Measurements from ENCODE around the gene PDE9A. TPM values are rescaled to one million over a fixed set of nuclear protein-coding genes. Genes with fewer than 3 reads are reported as not detected.

Gene PDE9A
- polyA plus RNA-seq, 1 donor, result 7.8 TPM

DNA sequence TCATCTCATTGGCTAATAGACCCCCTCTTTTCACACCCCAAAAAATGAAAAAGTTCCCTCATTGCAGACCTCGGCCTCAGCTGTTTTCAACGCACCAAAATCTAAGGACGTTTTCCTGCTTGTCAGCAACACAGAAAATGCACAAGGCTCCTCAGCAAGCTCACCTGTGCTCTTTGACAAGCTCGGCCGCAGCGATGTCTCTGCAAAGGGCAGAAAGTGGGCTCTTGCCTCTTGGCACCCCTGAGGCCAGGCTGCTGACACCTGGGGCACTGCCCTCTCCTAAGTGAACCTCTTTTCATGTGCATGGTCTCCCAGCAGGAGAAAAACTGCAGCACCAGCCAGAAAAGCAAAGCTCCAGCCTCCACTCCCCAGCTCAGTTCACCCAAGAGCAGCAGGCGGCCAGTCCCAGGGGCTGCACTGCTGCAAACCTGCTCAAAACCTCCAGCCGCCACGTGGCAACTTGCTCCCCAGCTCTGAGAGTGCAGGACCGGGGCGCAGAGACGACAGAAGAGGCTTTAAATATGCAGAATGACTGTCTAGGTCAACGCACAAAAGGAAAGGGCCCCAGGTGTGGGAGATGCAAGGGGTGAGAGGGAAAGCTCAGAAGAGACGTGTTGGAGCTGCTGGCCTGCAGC, 101.7 kb downstream of the PDE9A start:
- DNase-seq (ENCODE audit: low read depth), result no peak

DNA sequence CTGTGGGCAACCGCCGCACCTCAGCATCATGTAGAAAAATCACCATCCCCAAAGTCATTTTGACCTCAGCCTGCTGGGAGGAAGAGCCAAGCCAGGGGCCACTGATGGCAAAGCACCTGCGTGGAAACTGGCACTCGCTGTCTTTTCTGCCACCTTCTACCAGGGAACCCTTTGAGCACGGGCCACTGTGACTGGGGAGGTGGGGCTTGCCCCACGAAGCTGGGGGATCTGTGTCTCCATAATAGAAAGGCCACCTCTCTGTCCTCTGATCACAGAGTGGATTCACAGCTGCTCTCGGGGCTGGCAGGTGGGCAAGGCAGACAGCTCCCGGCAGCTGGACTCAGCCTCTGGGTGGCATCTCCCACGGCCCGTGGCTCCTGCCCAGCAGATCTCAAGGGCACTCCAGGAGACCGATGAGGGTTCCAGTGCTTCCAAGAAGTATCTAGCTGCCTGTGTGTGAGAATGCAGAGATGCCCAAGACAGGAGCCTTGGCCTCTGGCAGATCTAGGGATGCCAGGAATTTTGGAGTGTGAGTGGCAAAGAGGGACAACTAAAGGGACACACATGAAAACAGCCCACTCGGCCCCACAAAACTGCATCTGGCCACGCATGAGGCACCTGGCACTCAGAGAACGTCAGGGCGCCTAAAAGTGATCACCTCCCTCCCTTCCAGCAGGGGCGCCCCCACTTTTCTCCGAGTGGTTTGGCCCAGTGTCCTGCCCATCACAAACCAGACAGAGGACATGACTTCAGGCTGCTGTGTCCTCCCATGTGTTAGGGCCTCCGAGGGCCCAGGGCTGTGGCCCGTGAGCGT, 102.6 kb downstream of the PDE9A start:
- no peak for DNase-seq (ENCODE audit: low read depth)

DNA sequence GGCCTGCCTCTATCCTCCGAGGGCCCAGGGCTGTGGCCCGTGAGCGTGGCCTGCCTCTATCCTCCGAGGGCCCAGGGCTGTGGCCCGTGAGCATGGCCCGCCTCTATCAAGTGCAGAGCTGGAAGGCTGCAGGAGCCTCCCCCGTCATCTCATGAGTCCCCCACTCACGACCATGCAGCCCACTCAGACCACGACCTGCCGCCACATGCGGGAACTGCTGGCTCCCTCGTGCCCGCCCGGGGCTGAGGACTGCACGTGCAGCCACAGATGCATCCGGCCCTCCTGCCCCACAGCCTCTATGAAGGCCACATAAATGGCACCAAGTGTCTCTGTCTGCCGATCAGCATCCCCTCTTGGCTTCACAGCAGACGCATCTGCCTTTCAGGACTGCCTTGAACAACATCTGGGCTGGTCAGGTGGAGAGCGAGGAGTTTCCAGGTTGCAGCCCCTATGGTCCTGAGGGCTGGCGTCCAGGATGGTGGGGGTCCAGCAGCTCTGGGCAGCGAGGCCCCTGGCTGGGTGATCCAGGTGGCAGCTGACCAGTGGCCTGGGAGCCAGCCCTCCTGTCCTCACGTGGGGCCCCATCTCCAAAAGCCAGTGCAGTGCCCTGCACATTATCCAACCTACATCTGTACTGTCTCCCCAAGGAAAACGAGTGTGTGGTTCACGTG, 103.3 kb downstream of the PDE9A start:
- DNase-seq (ENCODE audit: low read depth), result no peak

DNA sequence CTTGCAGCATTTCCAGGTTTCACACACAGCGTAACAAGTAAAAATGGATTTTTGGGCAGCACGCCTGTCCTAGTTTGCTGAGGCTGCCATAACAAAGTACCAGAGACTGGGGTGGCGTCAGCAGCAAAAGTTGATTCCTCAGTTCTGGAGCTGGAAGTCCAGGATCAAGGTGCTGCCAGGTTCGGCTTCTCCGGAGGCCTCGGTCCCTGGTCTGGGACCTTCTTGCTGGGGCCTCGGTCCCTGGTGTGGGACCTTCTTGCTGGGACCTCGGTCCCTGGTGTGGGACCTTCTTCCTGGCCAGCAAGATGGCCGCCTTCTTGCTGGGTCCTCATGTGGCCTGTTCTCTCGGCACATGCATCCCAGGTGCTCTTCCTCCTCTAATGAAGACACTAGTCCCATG, 104.0 kb downstream of the PDE9A start:
- DNase-seq (ENCODE audit: low read depth), result no peak

DNA sequence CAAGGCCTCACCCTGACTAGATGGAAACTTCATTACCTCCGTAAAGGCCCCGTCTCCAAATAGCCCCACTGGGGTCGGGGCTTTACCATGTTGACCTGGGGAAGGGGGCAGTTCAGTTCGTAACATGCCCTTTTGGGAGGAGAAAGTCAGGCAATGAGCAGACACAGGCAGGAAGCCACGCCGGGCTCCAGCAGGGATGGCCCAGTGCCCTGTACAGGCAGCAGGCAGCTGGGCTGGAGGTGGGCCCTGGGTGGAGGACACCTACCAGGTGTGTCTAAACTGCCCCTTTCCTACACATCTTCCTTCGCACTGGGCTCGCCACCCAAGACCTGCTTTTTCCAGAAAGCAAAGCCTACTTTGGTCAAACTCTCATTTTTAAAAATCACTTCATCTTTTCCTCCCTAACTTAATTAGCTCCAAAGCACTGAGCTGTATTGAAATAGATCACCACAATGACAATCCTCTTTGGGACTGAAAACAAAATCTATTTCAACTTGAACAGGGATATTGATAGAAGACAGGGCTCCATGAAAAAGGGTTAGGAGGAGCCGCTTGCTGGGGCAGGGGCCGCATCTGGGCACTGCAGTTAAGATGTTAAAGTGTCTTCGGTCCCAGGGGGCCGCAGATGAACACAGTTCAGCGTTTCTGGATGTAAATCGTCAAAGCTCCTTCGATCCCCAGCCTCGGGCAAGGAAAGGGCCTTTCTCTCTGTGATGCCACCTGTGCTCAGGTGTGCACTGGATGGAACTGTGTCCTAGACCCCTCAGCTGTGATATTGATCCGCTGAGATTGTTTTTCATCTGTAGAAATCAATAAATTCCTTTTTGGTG, 104.6 kb downstream of the PDE9A start:
- DNase-seq (ENCODE audit: low read depth), result no peak

DNA sequence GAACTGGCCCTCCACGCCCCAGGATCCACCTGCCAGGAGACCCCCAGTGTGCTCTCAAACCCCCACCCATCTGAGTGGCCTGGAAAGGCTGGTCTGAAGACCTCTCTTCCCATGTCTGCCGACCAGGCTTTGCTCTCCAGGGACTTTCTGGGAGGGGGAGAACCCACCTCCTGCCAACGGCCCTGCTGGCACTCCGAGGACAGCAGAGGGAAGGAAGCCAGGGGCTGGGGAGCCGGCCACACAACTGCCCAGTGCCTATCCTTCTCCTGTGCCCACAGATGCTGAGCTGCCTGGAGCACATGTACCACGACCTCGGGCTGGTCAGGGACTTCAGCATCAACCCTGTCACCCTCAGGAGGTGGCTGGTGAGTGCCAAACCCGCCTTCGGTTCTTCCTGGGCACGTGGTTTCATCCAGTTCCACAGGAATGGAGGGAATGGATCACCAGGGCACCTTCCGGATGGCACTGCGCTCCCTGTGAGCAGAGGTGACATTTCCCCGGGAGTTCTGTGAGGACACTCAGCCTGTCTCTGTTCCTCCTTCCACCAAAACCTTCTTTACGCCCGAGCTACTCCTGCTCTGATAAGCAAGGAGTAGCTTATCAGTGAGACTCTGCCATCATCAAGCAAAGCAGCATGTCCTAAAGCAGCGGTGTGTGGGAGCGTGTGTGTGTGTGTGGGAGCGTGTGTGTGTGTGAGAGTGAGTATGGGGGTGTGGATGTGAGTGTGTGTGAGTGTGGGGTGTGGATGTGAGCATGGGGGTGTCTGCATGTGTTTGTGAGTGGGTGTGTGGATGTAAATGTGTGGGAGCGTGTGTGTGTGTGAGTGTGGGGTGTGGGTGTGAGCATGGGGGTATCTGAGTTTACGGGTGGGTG, 105.5 kb downstream of the PDE9A start:
- no peak for DNase-seq (ENCODE audit: low read depth)

DNA sequence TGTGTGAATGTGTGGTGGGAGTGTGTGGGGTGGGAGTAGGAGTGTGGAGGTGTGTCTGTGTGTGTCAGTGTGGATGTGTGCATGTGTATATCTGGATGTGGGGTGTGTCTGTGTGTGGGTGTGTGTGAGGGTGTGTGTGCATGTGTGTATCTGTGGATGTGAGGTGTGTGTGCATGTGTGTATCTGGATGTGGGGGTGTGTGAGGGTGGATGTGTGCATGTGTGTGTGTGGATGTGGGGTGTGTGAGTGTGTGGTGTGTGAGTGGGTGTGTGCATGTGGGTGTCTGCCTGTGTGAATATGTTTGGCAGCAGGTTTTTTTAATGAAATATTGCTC, 106.1 kb downstream of the PDE9A start:
- no peak for DNase-seq (ENCODE audit: low read depth)

DNA sequence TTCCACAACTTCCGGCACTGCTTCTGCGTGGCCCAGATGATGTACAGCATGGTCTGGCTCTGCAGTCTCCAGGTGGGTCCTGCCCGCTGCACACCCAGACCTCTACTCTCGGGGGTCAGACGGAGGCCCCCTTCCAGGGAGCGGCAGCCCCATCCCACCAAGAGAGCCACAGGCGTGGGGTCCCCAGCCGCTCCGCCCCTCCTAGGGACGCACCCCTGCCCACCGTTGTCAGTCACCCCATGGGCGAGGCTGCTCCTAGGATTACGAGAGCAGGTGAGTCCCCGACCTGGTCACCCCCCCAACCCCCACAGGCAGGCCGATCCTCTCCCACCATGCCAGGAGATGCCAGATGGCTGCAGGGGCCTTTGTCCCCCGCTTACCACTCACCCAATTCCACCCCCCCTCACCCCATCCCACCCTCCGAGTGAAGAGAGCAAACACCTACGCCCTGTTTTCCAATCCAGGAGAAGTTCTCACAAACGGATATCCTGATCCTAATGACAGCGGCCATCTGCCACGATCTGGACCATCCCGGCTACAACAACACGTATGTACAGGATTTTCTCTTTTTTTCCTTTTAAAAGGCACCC, 107.0 kb downstream of the PDE9A start:
- no peak for DNase-seq (ENCODE audit: low read depth)

DNA sequence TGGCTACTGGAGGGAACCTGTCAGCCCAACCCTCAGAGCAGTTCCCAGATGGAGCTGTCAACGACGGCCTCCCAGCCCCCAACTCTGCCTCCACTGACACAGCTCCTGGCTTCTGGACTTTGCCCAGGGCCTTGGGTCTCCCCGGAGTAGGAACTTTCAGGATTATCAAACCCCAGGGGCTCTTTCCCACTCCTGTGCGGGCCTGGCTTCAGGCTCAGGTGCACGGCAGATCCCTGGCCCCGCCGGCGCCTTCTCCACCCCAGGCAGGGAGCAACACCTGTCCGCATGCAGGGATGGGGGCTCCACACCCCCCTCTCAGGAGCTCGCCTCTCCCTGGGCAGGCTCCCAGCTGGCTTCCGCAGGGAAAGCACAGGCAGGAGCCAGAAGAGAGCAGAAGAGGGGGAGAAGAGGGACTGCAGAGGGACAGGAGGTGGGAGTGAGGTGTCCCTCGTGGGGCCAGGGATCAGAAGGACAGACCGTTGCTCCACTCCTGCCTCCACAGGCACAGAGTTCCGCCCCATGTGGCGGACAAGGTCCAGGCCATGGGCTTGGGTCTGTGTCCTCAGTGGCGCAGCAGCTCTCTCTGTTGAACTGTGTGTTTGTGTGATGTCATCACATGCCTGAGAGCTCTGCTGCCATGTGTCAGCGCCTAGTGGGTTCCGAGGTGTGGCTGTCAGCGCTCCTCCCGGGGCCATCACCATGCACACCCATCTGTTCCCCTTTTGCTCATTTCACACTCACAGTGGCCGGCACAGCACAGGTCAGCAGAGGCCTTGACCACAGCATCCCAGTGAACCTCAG, 107.7 kb downstream of the PDE9A start:
- no peak for DNase-seq (ENCODE audit: low read depth)

DNA sequence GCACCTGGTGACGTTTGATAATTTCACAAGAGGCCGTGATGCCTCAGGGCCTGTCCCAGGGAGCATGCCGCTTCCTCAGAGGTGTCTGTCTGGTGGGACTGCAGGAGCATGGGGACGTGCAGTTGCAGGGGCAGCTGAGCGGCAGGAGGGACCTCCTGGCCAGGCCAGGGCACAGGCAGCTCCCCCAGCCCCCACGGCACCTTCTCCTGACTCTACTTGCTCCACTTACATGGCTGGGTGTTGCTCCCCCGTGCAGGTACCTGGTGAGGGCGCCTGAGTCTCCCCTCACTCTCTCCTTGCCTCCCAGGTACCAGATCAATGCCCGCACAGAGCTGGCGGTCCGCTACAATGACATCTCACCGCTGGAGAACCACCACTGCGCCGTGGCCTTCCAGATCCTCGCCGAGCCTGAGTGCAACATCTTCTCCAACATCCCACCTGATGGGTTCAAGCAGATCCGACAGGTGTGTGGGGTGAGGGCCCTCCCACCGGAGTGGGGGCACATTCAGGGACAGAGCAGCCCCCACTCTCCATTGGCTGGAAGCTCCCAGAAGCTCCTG, 108.4 kb downstream of the PDE9A start:
- DNase-seq (ENCODE audit: low read depth), result no peak

DNA sequence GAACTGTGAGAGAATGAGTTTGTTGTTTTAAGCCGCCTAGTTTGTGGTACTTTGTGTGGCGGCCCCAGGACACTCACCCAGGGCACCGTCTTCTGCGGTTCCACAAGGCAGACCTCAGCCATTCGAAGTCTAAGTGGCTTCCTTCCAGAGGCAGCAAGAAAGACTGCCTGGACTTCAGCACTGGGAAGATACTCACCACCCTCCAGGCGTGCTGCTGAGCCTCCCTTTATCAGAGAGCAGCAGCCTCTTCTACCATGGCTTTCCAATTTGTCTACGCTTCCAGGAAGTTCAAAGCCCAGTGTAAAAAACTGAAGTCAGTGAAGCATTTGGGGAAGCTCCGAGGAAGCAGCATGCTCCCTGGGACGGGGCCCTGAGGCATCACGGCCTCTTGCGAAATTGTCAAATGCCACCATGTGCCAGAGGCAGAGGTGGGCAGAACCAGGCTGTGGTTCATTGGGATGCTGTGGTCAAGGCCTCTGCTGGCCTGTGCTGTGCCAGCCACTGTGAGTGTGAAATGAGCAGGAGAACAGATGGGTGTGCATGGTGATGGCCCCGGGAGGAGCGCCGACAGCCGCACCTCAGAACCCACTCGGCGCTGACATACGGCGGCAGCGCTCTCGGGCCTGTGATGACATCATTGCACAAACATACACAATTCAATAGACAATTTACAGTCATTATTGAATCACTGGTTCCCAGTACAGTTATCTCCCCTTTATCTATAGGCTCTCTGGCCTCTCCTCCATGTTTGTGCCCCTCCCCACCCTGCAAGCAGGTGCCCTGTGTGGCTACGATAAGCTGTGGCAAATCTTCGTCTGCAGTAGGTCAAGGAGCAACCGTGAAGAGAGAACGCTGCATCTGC, 110.4 kb downstream of the PDE9A start:
- DNase-seq (ENCODE audit: low read depth), result no peak

DNA sequence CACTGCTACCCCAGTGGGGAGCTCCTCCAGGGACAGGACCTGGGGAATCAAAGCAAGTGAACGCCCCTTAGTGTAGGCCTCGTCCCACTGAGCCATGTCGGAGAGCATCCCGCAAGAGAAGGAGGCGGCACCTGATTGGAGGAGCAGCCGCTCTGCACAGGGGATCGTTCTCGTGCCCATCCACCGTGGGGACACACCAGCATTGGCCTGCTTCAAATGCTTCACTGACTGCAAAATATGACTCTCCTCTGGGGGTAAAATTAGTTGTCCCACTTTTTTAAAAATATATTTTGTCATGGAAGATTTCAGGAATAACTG, 111.0 kb downstream of the PDE9A start:
- no peak for DNase-seq (ENCODE audit: low read depth)

DNA sequence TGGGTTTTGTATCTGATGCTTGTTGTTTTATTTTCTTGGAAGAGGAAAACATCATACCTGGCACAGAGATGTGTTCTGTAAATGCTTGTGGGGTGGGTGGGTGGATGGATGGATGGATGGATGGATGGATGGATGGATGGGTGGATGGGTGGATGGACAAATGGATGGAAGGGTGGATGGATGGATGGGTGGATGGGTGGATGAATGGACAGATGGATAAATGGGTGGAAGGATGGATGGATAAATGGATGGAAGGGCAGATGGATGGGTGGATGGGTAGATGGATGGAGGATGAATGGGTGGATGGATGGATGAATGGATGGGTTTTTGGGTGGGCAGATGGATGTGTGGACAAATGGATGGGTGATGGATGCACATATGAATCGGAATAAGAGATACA, 111.5 kb downstream of the PDE9A start:
- no peak for DNase-seq (ENCODE audit: low read depth)

DNA sequence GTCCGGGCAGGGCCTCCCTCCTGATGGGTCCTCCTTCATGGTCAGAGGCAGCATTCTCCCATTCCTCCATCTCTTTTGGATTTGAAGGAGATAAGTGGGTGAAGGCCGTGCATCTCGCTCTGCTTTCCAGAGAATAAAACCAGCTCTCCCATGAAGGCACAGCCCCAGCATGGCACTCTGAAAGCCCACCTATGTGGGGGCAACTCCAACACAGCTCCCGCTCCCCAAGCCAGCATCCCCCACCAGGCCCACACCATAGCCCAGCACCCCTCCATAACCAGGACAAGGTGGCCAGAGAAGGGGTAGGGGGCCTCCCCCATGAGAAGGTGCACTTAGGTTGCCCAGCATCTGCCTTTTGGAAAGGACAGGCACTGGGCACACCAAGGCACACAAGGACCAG, 112.2 kb downstream of the PDE9A start:
- DNase-seq (ENCODE audit: low read depth), result no peak

DNA sequence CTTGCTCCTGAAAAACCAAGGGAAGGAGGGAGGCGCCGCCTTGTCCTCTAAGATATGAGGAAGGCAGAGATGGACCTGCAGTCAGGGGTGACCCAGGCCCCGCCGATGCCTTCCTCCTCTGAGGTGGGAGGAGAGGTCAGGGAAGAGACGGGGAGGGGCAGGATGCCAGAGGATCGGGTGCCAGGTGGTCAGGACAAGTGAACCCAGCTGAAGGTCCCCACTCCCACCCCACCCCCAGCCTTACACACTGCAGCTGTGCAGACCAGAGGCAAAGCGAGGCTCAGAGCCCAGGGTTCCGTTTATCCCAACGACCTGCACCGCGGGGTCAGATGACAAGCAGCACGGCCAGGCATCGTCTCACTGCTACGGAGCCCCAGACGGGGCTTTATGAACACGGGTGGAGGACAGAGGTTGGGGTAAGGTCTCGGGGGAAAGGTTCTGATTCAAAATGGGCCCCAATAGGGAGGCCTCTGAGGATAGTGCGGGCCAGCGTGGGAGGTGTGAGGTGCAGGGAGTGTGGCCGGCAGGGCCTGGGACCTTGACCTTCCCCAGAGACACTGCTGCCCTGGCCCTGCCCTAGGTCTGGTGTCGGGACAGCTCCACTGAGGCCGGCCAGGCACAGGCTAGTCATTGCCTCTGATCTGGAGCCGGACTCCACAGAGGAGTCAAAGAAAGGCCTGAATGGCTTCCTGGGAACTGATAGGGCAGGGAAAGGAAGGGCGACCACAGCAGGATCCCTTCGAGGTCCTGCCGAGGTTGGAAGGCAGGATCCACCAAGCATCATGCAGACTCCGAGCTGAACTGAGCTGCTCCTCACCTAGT, 113.5 kb downstream of the PDE9A start:
- DNase-seq (ENCODE audit: low read depth), result no peak

DNA sequence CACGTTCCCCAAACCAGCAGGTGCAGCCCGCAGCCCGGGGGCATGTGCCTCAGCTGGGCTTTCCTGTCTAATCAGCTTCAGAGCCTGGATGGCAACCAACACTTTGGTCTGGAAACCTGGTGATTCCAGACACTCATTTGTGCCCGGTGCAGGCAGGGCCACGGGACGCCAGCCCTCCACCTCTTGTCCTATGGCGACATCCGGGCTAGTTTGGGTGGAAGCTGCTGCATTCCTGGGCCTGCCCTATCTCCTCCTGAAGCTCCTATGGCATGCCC, 114.1 kb downstream of the PDE9A start:
- no peak for DNase-seq (ENCODE audit: low read depth)

DNA sequence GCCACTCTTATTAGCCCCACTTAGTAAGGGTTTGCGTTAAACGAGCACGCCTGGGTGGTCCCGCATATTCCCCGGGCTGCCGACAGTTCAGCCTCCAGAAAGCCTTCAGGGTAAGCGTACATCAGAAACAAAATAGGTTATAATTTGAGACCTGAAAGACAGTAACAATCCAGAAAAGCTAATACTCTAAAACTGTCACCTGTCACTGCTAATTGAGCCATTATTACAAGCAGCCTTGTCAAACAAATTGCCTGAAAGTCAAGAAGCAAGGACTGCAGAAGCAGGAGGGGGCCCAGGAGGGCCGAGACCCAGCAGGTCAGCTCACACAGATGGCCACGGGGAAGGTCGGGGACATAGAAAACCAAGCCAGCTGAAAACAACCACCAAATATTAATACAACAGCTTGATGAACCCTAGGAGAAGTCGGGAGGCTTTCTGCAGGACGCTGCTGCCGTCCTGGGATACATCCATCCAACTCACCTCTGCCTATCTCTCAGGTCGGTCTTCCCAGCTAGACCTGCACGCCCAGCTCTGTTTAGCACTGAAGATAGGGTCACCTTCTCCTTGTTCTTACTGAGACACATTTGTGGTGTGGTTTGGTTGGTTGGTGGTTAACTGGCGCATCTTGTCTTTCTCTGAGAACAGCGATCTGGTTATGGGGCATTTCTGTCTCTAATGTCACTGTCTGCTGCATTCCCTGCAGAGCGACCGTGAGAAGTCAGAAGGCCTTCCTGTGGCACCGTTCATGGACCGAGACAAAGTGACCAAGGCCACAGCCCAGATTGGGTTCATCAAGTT, 115.1 kb downstream of the PDE9A start:
- DNase-seq (ENCODE audit: low read depth), result no peak

Measured in forelimb muscle (tissue), 1 donor.